ENCODE measurements around the gene SIPA1.

The SIPA1 gene

GRCh38 chr11:65637794-65638419, at the start of gene SIPA1:
Gene SIPA1 (plus strand): TSS chr11:65638101. CDS start chr11:65640922, 2,821 bp downstream.
- DNase-seq: peak in 1 of 2 experiments; percentile 77

GRCh38 chr11:65588199-65589054, 49.5 kb upstream of the SIPA1 start:
- DNase-seq: peak in 1 of 2 experiments; percentile 32

GRCh38 chr11:65589444-65590239, 48.3 kb upstream of the SIPA1 start:
- DNase-seq: no peak

DNA sequence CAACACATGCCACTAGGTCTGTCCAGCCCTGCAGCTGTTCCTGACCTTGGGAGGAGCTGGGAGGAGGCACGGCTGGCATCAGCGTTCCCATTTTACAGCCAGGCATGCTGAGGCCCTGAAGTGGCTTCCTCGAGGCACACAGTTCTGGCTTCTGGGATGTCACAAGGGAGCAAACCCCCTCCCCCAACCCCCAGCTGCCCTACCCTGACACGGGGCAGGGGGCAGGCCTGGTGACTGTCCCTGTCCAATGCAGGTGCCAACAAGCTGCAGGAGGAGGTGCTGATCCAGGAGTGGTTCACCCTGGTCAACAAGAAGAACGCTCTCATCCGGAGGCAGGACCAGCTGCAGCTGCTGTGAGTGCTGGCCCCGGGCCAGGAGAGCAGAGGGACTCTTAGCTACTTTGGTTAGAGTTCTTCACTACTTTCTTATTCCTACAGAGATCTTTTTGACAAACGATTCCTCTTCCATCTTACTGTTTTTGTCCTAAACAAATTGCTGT, 47.6 kb upstream of the SIPA1 start:
- DNase-seq: peak in 1 of 2 experiments; percentile 34

DNA sequence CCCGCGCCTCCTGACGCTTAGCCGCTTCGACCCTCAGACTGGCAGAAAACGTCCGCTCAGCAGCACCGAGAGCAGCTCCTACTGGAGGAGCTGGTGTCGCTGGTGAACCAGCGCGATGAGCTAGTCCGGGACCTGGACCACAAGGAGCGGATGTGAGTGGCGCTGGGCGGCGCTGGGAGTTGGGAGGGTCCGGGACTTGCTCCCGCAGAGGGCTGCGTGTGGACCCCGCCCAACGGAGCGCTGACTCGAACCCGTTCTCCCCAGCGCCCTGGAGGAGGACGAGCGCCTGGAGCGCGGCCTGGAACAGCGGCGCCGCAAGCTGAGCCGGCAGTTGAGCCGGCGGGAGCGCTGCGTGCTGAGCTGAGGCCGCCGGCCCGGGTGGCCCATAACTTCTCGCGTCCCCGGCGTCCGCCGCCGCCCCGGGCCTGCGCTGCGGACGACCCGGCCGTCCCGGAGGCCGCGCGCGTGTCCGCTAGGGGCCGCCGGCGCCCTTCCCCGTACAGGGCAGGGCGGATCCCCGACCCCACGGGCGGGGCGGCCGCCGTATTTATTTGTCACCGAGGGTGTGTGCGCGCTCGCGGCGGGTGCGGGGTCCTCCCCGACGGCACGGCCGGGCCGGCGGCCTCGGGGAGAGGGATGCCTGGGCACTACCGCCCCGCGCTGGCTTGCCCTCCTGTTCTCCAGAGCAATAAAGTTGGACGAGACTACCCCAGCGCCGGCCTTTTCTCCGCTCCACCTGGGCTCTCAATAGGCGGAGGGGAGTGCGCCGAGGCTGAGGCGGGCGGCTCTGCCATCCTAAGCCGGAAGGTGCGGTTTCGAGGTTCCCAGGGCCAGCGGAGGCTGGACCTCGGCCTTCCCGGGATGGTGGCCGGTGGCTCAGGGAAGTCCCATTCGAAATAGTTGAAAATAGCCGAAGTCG, 45.7 kb upstream of the SIPA1 start:
- no peak for DNase-seq

GRCh38 chr11:65592858-65593517, 44.9 kb upstream of the SIPA1 start:
- DNase-seq: no peak

GRCh38 chr11:65593518-65594414, 44.1 kb upstream of the SIPA1 start:
- DNase-seq: no peak

DNA sequence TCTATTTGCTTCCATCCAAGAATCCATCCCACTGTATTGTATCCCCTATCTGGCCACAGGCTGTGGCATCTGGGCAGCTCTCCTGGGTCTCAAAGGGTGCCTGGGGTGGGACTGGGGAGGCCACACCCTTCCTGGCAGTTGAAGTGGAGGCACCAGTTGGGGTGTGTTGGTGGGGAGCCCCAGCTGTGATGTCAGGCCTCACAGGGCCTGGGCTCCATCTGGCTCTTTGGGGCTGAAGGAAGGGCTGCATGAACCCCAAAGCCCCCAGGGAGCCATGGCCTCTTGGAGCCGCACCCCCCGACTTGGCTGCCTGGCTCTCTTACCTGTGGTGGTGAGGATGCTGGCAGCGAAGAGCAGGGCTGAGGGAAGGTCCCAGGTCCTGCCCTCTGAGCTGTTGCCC, 42.8 kb upstream of the SIPA1 start:
- DNase-seq: no peak

DNA sequence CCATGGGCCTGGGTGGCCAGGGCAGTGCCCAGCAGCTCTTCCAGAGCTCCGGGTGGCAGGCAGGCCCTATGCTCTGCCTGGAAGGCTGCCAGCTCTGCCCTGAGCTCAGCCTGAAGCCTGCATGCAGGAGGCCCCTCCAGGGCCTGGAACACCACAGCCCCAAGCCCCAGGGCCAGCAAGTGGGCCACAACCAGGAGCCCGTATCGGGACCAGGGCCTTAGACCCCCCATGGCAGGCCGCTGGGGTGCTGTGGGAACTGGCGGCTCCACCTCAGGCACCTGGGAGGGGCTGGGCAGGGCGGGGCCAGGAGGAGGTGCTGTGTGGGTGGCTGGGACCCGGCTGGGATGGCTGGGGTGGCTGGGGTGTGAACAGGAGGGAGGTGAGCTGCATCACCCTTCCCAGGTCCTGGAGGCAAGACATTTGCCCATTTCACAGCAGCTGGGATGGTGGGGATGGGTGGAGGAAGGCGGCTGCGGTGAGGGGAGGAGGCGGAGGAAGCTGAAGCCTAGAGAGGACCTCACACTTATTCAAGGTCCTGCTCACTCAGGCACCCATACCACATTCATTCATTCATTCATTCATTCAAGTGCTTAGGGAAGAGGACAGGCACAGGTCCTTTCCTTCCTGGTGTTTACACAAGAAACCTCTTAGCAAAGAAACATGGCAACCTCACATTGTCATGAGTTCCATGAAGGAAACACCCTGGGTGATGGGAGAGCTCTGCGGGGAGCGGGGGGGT, 42.2 kb upstream of the SIPA1 start, which contains the start of gene KCNK7:
TSS of gene KCNK7 (minus strand) at position 258 of the 739 bp plus-strand sequence. CDS start at position 230, 28 bp downstream.
- peak in 1 of 2 experiments; percentile 27 for DNase-seq

- no peak for DNase-seq
Observed at GRCh38 chr11:65596520-65596919, 41.4 kb upstream of the SIPA1 start.

GRCh38 chr11:65598258-65598699, 39.6 kb upstream of the SIPA1 start:
- DNase-seq: no peak

- DNase-seq: no peak
Observed at GRCh38 chr11:65599216-65599954, 38.5 kb upstream of the SIPA1 start.

DNA sequence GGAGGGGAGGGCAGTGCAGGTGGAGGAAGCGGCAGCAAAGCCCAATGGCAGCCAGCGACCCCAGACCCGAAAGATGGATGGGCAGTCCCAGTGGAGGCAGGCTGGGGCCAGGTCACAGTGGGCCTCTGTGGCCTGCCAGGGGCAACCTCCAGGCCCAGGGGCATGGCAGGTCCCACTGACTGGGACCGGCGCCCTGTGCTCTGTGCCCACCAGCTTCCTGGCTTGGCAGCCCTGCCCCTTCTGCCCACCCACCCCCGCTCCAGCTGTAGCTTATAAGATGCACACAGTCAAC, 38.0 kb upstream of the SIPA1 start:
- no peak for DNase-seq

- DNase-seq: no peak
Observed at GRCh38 chr11:65604258-65604657, 33.6 kb upstream of the SIPA1 start.

- no peak for DNase-seq
Observed at GRCh38 chr11:65606876-65607613, 30.9 kb upstream of the SIPA1 start.

GRCh38 chr11:65607614-65608426, 30.1 kb upstream of the SIPA1 start:
- DNase-seq: no peak

- DNase-seq: no peak
Observed at GRCh38 chr11:65609229-65609628, 28.7 kb upstream of the SIPA1 start.

All from NCI-H446 (cell line).